GM12878 (cell line): ENCODE results near the gene BDP1. TPM values are rescaled to one million over a fixed set of nuclear protein-coding genes. Genes with fewer than 3 reads are reported as not detected.
A peak's percentile ranks its signal among the peaks of the same experiment; 100 is the strongest.

Experiments
- ATAC-seq: fragments of 200-7000 bp; cut with Tn5 transposase; 3 replicates; pipeline ENCODE4 v1.9.1; 2020; ENCODE audit warnings: mild to moderate bottlenecking, moderate library complexity
- BruUV-seq: library from RNA; stranded (reverse); fragments of 400-500 nt; replicated peaks from 2 replicates; lab custom pipeline; 2021; lab: Mats Ljungman, UMichigan
- CTCF ChIA-PET: fragments of 300-600 bp; sonication (Branson Sonifier 250); formaldehyde crosslinking; extraction: SDS; loops from one replicate; lab custom pipeline; 2021; ENCODE audit warnings: inconsistent platforms; lab: Yijun Ruan, JAX
- POLR2A ChIA-PET: fragments of 350-600 bp; formaldehyde crosslinking; extraction: SDS; loops from one replicate; lab custom pipeline; 2021; ENCODE audit warnings: inconsistent platforms; lab: Charles Lee
- RAD21 ChIA-PET: fragments of 300-600 bp; sonication (Branson Sonifier 250); formaldehyde crosslinking; loops from one replicate; lab custom pipeline; 2023; ENCODE audit warnings: antibody characterized with exemption; ENCODE audit not compliant: unreplicated experiment; lab: Charles Lee
- SMC1A ChIA-PET: fragments of 300-600 bp; sonication (Branson Sonifier 250); formaldehyde crosslinking; loops from one replicate; lab custom pipeline; 2023; ENCODE audit not compliant: unreplicated experiment, uncharacterized antibody; lab: Charles Lee
- DNase-seq: peaks from one replicate; pipeline ENCODE4 v3.0.0-alpha.2; 2011; ENCODE audit warnings: low read depth, low spot score
- FAIRE-seq: peaks from 3 replicates; lab custom pipeline; 2011; peaks lifted over from hg19 to GRCh38; lab: Jason Lieb, UNC
- H2AFZ ChIP-seq: 2 replicates; pipeline ENCODE4 v1.6.0; 2011; ENCODE audit warnings: low read depth, low read length, control low read depth; ENCODE audit not compliant: control insufficient read depth
- H3K27ac ChIP-seq: 2 replicates; pipeline ENCODE4 v1.5.1; 2011; ENCODE audit warnings: control low read depth; ENCODE audit not compliant: control insufficient read depth, insufficient read depth
- H3K27me3 ChIP-seq, 2 experiments: replicated peaks in 1 of 2; 2 replicates each; pipeline versions ENCODE4 v1.6.0 to v1.6.1; 2011; ENCODE audit warnings: low read length in 1 of 2; ENCODE audit not compliant: control insufficient read depth in 2 of 2, insufficient read depth in 2 of 2
- H3K36me3 ChIP-seq, 2 experiments: 2 replicates each; pipeline ENCODE4 v1.5.1; 2011; ENCODE audit warnings: low read length in 1 of 2; ENCODE audit not compliant: control insufficient read depth in 2 of 2, insufficient read depth in 2 of 2
- H3K4me1 ChIP-seq: 2 replicates; pipeline ENCODE4 v1.6.1; 2011; ENCODE audit warnings: mild to moderate bottlenecking, low read length, moderate library complexity, mixed read lengths; ENCODE audit not compliant: control insufficient read depth, insufficient read depth
- H3K4me2 ChIP-seq: 2 replicates; pipeline ENCODE4 v1.6.0; 2011; ENCODE audit warnings: control low read depth; ENCODE audit not compliant: control insufficient read depth, insufficient read depth
- H3K4me3 ChIP-seq: fragments of 200-600 bp; sonication (generic); 2 replicates; pipeline ENCODE4 v1.5.1; 2016
- H3K79me2 ChIP-seq: 2 replicates; pipeline ENCODE4 v1.6.0; 2011; ENCODE audit warnings: low read length; ENCODE audit not compliant: control insufficient read depth, insufficient read depth
- H3K9ac ChIP-seq: 2 replicates; pipeline ENCODE4 v1.8.0; 2011; ENCODE audit warnings: low read length, control low read depth, mixed read lengths; ENCODE audit not compliant: control insufficient read depth, insufficient read depth
- H3K9me3 ChIP-seq: replicated peaks from 3 replicates; pipeline ENCODE4 v1.5.1; 2011; ENCODE audit warnings: mild to moderate bottlenecking, low read length; ENCODE audit not compliant: control insufficient read depth, insufficient read depth
- H4K20me1 ChIP-seq: 2 replicates; pipeline ENCODE4 v1.6.0; 2011; ENCODE audit not compliant: control insufficient read depth, insufficient read depth
- CBFB ChIP-seq: IDR thresholded peaks from 2 replicates; pipeline ENCODE4 v1.6.1; 2016; ENCODE audit warnings: antibody characterized with exemption, low read depth
- CHD2 ChIP-seq: IDR thresholded peaks from 2 replicates; pipeline ENCODE4 v1.6.1; 2011; ENCODE audit warnings: low read depth, low read length, improper control_type of control experiment, borderline replicate concordance
- CREB1 ChIP-seq: IDR thresholded peaks from 2 replicates; pipeline ENCODE4 v1.6.1; 2012; ENCODE audit warnings: low read depth, mild to moderate bottlenecking, inconsistent platforms
- EED ChIP-seq: sonication (generic); IDR thresholded peaks from 2 replicates; pipeline ENCODE4 v1.6.1; 2016; ENCODE audit warnings: antibody characterized with exemption, low read depth
- EGR1 ChIP-seq, 2 experiments: IDR thresholded peaks; 1 replicate in 1 of 2; 2 replicates in 1 of 2; pipeline ENCODE4 v1.6.1; 2011 to 2012; ENCODE audit warnings: low read depth in 2 of 2, low read length in 2 of 2, borderline replicate concordance in 1 of 2, mild to moderate bottlenecking in 1 of 2, moderate library complexity in 1 of 2
- FOS ChIP-seq: IDR thresholded peaks from 3 replicates; pipeline ENCODE4 v1.6.1; 2011; ENCODE audit warnings: borderline replicate concordance; ENCODE audit not compliant: insufficient read length; ENCODE audit errors: extremely low read depth
- FOXK2 ChIP-seq: fragments of 450-650 bp; IDR thresholded peaks from 2 replicates; pipeline ENCODE4 v1.6.1; 2017; ENCODE audit warnings: mild to moderate bottlenecking, moderate library complexity
- IRF3 ChIP-seq: fragments of 450-650 bp; IDR thresholded peaks from 2 replicates; pipeline ENCODE4 v1.6.1; 2014; ENCODE audit warnings: mild to moderate bottlenecking
- NBN ChIP-seq: fragments of 450-650 bp; IDR thresholded peaks from 2 replicates; pipeline ENCODE4 v1.6.1; 2016
- NFXL1 ChIP-seq: fragments of 450-650 bp; IDR thresholded peaks from 2 replicates; pipeline ENCODE4 v1.6.1; 2017; ENCODE audit warnings: antibody characterized with exemption, mild to moderate bottlenecking, borderline replicate concordance
- NR2C1 ChIP-seq: fragments of 450-650 bp; IDR thresholded peaks from 2 replicates; pipeline ENCODE4 v1.6.1; 2017; ENCODE audit warnings: antibody characterized with exemption, mild to moderate bottlenecking, moderate library complexity
- PKNOX1 ChIP-seq: fragments of 450-650 bp; IDR thresholded peaks from 2 replicates; pipeline ENCODE4 v1.6.1; 2016; ENCODE audit warnings: mild to moderate bottlenecking
- POU2F2 ChIP-seq: IDR thresholded peaks from 3 replicates; pipeline ENCODE4 v1.6.1; 2011; ENCODE audit warnings: low read depth, mild to moderate bottlenecking, low read length, borderline replicate concordance
- RAD51 ChIP-seq: fragments of 450-650 bp; IDR thresholded peaks from 2 replicates; pipeline ENCODE4 v1.6.1; 2016; ENCODE audit warnings: moderate library complexity, mild to moderate bottlenecking, inconsistent platforms
- RB1 ChIP-seq: fragments of 450-650 bp; formaldehyde crosslinking; IDR thresholded peaks from 2 replicates; pipeline ENCODE4 v1.6.1; 2017; ENCODE audit warnings: mild to moderate bottlenecking, borderline replicate concordance
- RCOR1 ChIP-seq: conservative IDR thresholded peaks from 2 replicates; pipeline ENCODE4 v1.6.1; 2012; ENCODE audit warnings: low read depth, low read length, improper control_type of control experiment
- SPI1 ChIP-seq: IDR thresholded peaks from 2 replicates; pipeline ENCODE4 v1.6.1; 2011; ENCODE audit warnings: low read depth, mild to moderate bottlenecking, low read length, moderate library complexity, borderline replicate concordance; ENCODE audit not compliant: insufficient read depth
- SRF ChIP-seq, 2 experiments: IDR thresholded peaks; 2 replicates each; pipeline ENCODE4 v1.6.1; 2011; ENCODE audit warnings: low read depth in 2 of 2, low read length in 2 of 2, mild to moderate bottlenecking in 1 of 2, moderate library complexity in 1 of 2
- USF2 ChIP-seq: IDR thresholded peaks from 2 replicates; pipeline ENCODE4 v1.6.1; 2011; ENCODE audit warnings: low read depth, low read length, improper control_type of control experiment, borderline replicate concordance
- YY1 ChIP-seq: IDR thresholded peaks from 2 replicates; pipeline ENCODE4 v1.6.1; 2011; ENCODE audit warnings: low read depth, mild to moderate bottlenecking, low read length
- ZNF274 ChIP-seq: IDR thresholded peaks from one replicate; pipeline ENCODE4 v1.8.0; 2011; ENCODE audit not compliant: insufficient read length, insufficient read depth
- WGBS: methylation state at CpG from one replicate; pipeline ENCODE4 v1.1.6; 2016; ENCODE audit warnings: low lambda C conversion rate; ENCODE audit not compliant: insufficient replicate concordance, insufficient coverage; ENCODE audit errors: missing lambda C conversion rate; 5-methylcytosine and 5-hydroxymethylcytosine counted together
- in situ Hi-C: fragments of 300-500 bp; cut with MboI; formaldehyde crosslinking; loops from 9 replicates; pipeline ENCODE4 v1.14.3; 2018; ENCODE audit warnings: mixed read lengths
- intact Hi-C: fragments of 100-400 bp; cut with micrococcal nuclease; formaldehyde crosslinking; loops from one replicate; pipeline ENCODE4 v1.14.2; 2022; ENCODE audit not compliant: unreplicated experiment
- polyA plus RNA-seq, 11 experiments: library from polyadenylated mRNA; depleted of rRNA in 4 of 11; unstranded in 6 of 11; stranded (reverse) in 5 of 11; fragments of >200 nt; fragmentation: Nextera tagmentation in 4 of 11; fragmentation: Illumina TruSeq in 1 of 11; extraction: Ambion mirVana in 4 of 11; extraction: Trizol in 1 of 11; gene quantifications; 1 replicate in 1 of 11; 2 replicates in 10 of 11; pipeline versions ENCODE4 v1.2.1 to v1.2.3, GENCODE V29; 2011 to 2016; ENCODE audit warnings: inconsistent platforms in 2 of 11, missing spikeins in 2 of 11, low read depth in 1 of 11
- total RNA-seq, 4 experiments: library from RNA; depleted of rRNA in 3 of 4; stranded (reverse); fragments of >200 nt in 3 of 4; fragmentation: Illumina TruSeq in 1 of 4; extraction: Trizol in 1 of 4; gene quantifications; 2 replicates each; pipeline versions ENCODE4 v1.2.1 to v1.2.3, GENCODE V29; 2013 to 2021

BDP1 gene
- total and polyA plus RNA-seq, 10 of the 15 experiments (the other 5 are each of a cell fraction or from before 2014, with no cell fraction given): 6.1 to 31.1 (median 17.7) TPM

- peaks cover 2% of the 10 kb centered on the region; the same call in 1 of the 2 replicates for H3K4me1 ChIP-seq
- H3K79me2 ChIP-seq: peaks cover 45% of the 10 kb centered on the region
- peak; percentile 97 for ATAC-seq
- in situ Hi-C loops: no loop called here
- ChIA-PET CTCF (interaction anchor here (0.9 to 4.8 kb wide), 4 partner anchors 14 to 54 kb away, joined by 3 to 44 read pairs (median 4); no protein-coding TSS in a partner anchor), POLR2A (interaction anchor here (0.6 to 1.8 kb wide), 7 partner anchors 14 to 721 kb away, joined by 3 to 7 read pairs (median 3); partner anchors contain the start of gene BDP1), RAD21 (interaction anchor here (1.1 kb wide), 1 partner anchor 14 kb away, joined by 5 read pairs; no protein-coding TSS in a partner anchor), SMC1A (interaction anchor here (1.0 to 4.3 kb wide), 3 partner anchors 12 to 111 kb away, joined by 3 to 22 read pairs (median 3); no protein-coding TSS in a partner anchor)
- peak; percentile 81 for FAIRE-seq
- peak within 1 kb of the TSS; percentile 90 for H3K4me2 ChIP-seq
- DNase-seq: peak; percentile 89
- H3K9me3 ChIP-seq: no peaks in the 10 kb centered on the region
- H3K4me3 ChIP-seq: peak within 1 kb of the TSS; percentile 98
- H3K9ac ChIP-seq: peak within 1 kb of the TSS; percentile 93
- intact Hi-C loops: loop anchor here (2.0 kb wide), 1 partner anchor 132 kb away; the partner anchor contains the start of gene BDP1
- no peaks in the 10 kb centered on the region for H3K36me3 ChIP-seq
- WGBS: under 1% methylated on average over 43 of the region's 56 CpGs
- peak within 1 kb of the TSS; percentile 91 for H3K27ac ChIP-seq
- no peaks in the 10 kb centered on the region for H3K27me3 ChIP-seq
- BruUV-seq: no TSS peak
- H2AFZ ChIP-seq: peak within 1 kb of the TSS; percentile 85
- H4K20me1 ChIP-seq: no peaks in the 10 kb centered on the region
- peak; percentile 49; the same call in 1 of the 3 replicates for TF ChIP-seq POU2F2
- TF ChIP-seq RAD51: peak; percentile 96
- peak; percentile 79 for TF ChIP-seq YY1
- TF ChIP-seq RB1: peak; percentile 73; the same call in 1 of the 2 replicates
- TF ChIP-seq SPI1: peak; percentile 17; the same call in 1 of the 2 replicates
- peak; percentile 83 for TF ChIP-seq USF2
- no peak for TF ChIP-seq RCOR1
- TF ChIP-seq NBN: peak; percentile 81
- no peak for TF ChIP-seq ZNF274
- peak; percentile 21 for TF ChIP-seq EED
- TF ChIP-seq NR2C1: peak; percentile 33
- TF ChIP-seq NFXL1: no peak
- TF ChIP-seq IRF3: peak; percentile 74; the same call in 1 of the 2 replicates
- 0 out of 2 replicates have a peak, but pooled peaks have one; percentile 5 for TF ChIP-seq PKNOX1
- TF ChIP-seq FOS: peak; percentile 30
- peak; percentile 81; the same call in 1 of the 2 replicates for TF ChIP-seq CBFB
- peak; percentile 95 for TF ChIP-seq CHD2
- TF ChIP-seq EGR1 (IDR thresholded peaks at IDR 0.05; ENCODE audit: borderline replicate concordance in 1 of 2, low read depth in 2 of 2, low read length in 2 of 2): peak in 1 of 2 experiments; percentile 87; a peak in 2 of 3 replicates
- TF ChIP-seq FOXK2: no peak
- TF ChIP-seq CREB1: peak; percentile 54
- 0 out of 4 replicates have a peak, but pooled peaks of 1 of the 2 experiments have one; percentile 53 for TF ChIP-seq SRF (IDR thresholded peaks at IDR 0.05; ENCODE audit: low read depth in 2 of 2, low read length in 2 of 2)
Measured at GRCh38 chr5:71586941-71587765, 131.7 kb downstream of the BDP1 start, which contains the start of gene MCCC2. Gene MCCC2, plus strand, starts transcription at chr5:71587340. Its CDS starts 86 bp downstream, at chr5:71587426.
